ENCODE measurements around the gene CLSTN2. TPM values are rescaled to one million over a fixed set of nuclear protein-coding genes. Genes with fewer than 3 reads are reported as not detected.

Gene CLSTN2
- total RNA-seq, 1 donor from 2014 or later, result 143 TPM

GRCh38 chr3:139979991-139980390 is 45.0 kb downstream of the CLSTN2 start:
- Mint-ChIP-seq H3K27ac (ENCODE audit: unreplicated experiment) (no peak overlapping the region), H3K27me3 (ENCODE audit: unreplicated experiment) (no peaks in the 10 kb centered on the region), H3K9me3 (ENCODE audit: unreplicated experiment) (no peaks in the 10 kb centered on the region), H3K4me1 (ENCODE audit: unreplicated experiment) (peaks cover 2% of the 10 kb centered on the region), H3K36me3 (ENCODE audit: unreplicated experiment) (peaks cover 10% of the 10 kb centered on the region), H3K4me3 (ENCODE audit: unreplicated experiment) (no peak overlapping the region)
- peak; percentile 13 for DNase-seq (ENCODE audit: extremely low spot score, unreplicated experiment)
- no peak for TF ChIP-seq CTCF (IDR thresholded peaks at IDR 0.05)

- no peaks in the 10 kb centered on the region for H3K9me3 Mint-ChIP-seq (ENCODE audit: unreplicated experiment)
- peaks cover 10% of the 10 kb centered on the region for H3K36me3 Mint-ChIP-seq (ENCODE audit: unreplicated experiment)
- TF ChIP-seq CTCF (IDR thresholded peaks at IDR 0.05), result peak; percentile 58
- peak; percentile 15 for DNase-seq (ENCODE audit: extremely low spot score, unreplicated experiment)
- no peak overlapping the region for H3K4me3 Mint-ChIP-seq (ENCODE audit: unreplicated experiment)
- H3K27me3 Mint-ChIP-seq (ENCODE audit: unreplicated experiment), result no peaks in the 10 kb centered on the region
- no peak overlapping the region for H3K27ac Mint-ChIP-seq (ENCODE audit: unreplicated experiment)
- H3K4me1 Mint-ChIP-seq (ENCODE audit: unreplicated experiment), result peaks cover 2% of the 10 kb centered on the region
Measured at GRCh38 chr3:139982404-139982803, 47.4 kb downstream of the CLSTN2 start.

GRCh38 chr3:139985576-139985975 is 50.6 kb downstream of the CLSTN2 start:
- Mint-ChIP-seq H3K9me3 (ENCODE audit: unreplicated experiment) (no peaks in the 10 kb centered on the region), H3K4me1 (ENCODE audit: unreplicated experiment) (peaks cover 2% of the 10 kb centered on the region), H3K36me3 (ENCODE audit: unreplicated experiment) (peaks cover 2% of the 10 kb centered on the region), H3K4me3 (ENCODE audit: unreplicated experiment) (no peak overlapping the region), H3K27me3 (ENCODE audit: unreplicated experiment) (no peaks in the 10 kb centered on the region), H3K27ac (ENCODE audit: unreplicated experiment) (no peak overlapping the region)
- DNase-seq (ENCODE audit: extremely low spot score, unreplicated experiment), result peak; percentile 1
- no peak for TF ChIP-seq CTCF (IDR thresholded peaks at IDR 0.05)

- Mint-ChIP-seq H3K27ac (ENCODE audit: unreplicated experiment) (no peak overlapping the region), H3K4me3 (ENCODE audit: unreplicated experiment) (no peak overlapping the region), H3K27me3 (ENCODE audit: unreplicated experiment) (no peaks in the 10 kb centered on the region), H3K36me3 (ENCODE audit: unreplicated experiment) (peaks cover 5% of the 10 kb centered on the region), H3K9me3 (ENCODE audit: unreplicated experiment) (no peaks in the 10 kb centered on the region), H3K4me1 (ENCODE audit: unreplicated experiment) (peaks cover 2% of the 10 kb centered on the region)
- DNase-seq (ENCODE audit: extremely low spot score, unreplicated experiment), result peak; percentile 17
- TF ChIP-seq CTCF (IDR thresholded peaks at IDR 0.05), result no peak
Measured at GRCh38 chr3:139987908-139988307, 52.9 kb downstream of the CLSTN2 start.

GRCh38 chr3:139988472-139989156 is 53.6 kb downstream of the CLSTN2 start:
- Mint-ChIP-seq H3K9me3 (ENCODE audit: unreplicated experiment) (no peaks in the 10 kb centered on the region), H3K4me3 (ENCODE audit: unreplicated experiment) (no peak overlapping the region), H3K27ac (ENCODE audit: unreplicated experiment) (no peak overlapping the region), H3K4me1 (ENCODE audit: unreplicated experiment) (peaks cover 2% of the 10 kb centered on the region), H3K36me3 (ENCODE audit: unreplicated experiment) (peaks cover 5% of the 10 kb centered on the region), H3K27me3 (ENCODE audit: unreplicated experiment) (no peaks in the 10 kb centered on the region)
- no peak for TF ChIP-seq CTCF (IDR thresholded peaks at IDR 0.05)
- DNase-seq (ENCODE audit: extremely low spot score, unreplicated experiment), result peak; percentile 67

Data from osteocyte (in vitro differentiated cells).